Omental fat pad (tissue), 4 donors: ENCODE measurements around the gene ST6GALNAC4. TPM values are rescaled to one million over a fixed set of nuclear protein-coding genes. Genes with fewer than 3 reads are reported as not detected.

ENCODE experiments used
- ATAC-seq: fragments of 150-250 bp; one replicate; pipeline ENCODE4 v1.9.1; 2016; ENCODE audit warnings: mild to moderate bottlenecking, moderate library complexity; ENCODE audit not compliant: low FRiP score
- DNase-seq: peaks from one replicate; pipeline ENCODE4 v3.0.0-alpha.2; 2019; ENCODE audit warnings: low spot score
- total RNA-seq, 4 donors: library from RNA; depleted of rRNA; stranded (reverse); fragments of >200 nt; gene quantifications; one replicate each; pipeline ENCODE4 v1.1.0, GENCODE V29; 2016
- TF ChIP-seq, protein P1 (sequence below), 3 donors: fragments of 450-650 bp; IDR thresholded peaks; one replicate each; pipeline ENCODE4 v1.5.1; 2016 to 2017; ENCODE audit warnings: antibody characterized with exemption in 3 of 3, mild to moderate bottlenecking in 3 of 3, moderate library complexity in 2 of 3

Gene ST6GALNAC4
- total RNA-seq, 4 donors from 2014 or later = 26.6 to 78.5 (median 45.0) TPM

DNA sequence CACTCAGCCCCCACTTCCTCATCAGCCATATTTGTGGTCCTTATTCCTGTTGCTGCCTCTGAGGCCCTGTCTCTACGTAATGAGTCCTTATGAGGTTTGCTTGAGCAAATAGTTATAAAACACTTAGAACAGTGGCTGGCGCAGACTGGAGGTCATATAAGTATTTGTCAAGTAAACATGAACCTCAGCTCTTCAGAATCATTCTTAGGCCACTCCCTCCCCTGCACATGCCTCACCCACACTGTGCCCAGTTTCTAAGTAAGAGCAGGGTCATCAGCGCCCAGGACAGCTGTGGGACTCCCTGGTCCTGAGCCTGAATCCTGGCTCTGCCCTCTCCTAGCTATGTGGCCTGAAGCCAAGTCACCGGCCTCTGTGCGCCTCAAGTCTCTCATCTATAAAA is 4.0 kb downstream of the ST6GALNAC4 start:
- TF ChIP-seq, protein P1, sequence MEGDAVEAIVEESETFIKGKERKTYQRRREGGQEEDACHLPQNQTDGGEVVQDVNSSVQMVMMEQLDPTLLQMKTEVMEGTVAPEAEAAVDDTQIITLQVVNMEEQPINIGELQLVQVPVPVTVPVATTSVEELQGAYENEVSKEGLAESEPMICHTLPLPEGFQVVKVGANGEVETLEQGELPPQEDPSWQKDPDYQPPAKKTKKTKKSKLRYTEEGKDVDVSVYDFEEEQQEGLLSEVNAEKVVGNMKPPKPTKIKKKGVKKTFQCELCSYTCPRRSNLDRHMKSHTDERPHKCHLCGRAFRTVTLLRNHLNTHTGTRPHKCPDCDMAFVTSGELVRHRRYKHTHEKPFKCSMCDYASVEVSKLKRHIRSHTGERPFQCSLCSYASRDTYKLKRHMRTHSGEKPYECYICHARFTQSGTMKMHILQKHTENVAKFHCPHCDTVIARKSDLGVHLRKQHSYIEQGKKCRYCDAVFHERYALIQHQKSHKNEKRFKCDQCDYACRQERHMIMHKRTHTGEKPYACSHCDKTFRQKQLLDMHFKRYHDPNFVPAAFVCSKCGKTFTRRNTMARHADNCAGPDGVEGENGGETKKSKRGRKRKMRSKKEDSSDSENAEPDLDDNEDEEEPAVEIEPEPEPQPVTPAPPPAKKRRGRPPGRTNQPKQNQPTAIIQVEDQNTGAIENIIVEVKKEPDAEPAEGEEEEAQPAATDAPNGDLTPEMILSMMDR (IDR thresholded peaks at IDR 0.05) = no peak
- ATAC-seq (no peak), DNase-seq (no peak)

DNA sequence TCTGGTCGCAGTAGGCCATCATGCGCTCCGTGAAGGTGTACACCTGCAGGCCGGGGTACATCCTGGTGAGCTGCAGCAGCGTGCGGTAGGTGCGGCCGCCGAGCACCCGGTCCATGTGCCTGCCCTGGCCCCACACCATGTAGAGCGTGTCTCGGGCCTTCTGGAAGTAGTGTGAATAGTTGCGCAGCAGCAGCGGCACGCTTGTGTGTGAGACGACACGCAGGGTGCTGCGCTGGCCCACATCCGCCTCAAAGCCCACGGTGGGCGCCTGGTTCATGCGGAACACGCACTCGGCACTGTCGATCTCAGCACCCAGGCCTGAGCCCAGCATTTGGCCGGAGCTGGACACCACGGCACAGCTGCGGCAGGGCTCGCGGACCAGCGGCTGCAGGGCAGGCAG is 4.5 kb downstream of the ST6GALNAC4 start:
- TF ChIP-seq, protein P1 (IDR thresholded peaks at IDR 0.05) = no peak
- ATAC-seq (no peak), DNase-seq (no peak)

DNA sequence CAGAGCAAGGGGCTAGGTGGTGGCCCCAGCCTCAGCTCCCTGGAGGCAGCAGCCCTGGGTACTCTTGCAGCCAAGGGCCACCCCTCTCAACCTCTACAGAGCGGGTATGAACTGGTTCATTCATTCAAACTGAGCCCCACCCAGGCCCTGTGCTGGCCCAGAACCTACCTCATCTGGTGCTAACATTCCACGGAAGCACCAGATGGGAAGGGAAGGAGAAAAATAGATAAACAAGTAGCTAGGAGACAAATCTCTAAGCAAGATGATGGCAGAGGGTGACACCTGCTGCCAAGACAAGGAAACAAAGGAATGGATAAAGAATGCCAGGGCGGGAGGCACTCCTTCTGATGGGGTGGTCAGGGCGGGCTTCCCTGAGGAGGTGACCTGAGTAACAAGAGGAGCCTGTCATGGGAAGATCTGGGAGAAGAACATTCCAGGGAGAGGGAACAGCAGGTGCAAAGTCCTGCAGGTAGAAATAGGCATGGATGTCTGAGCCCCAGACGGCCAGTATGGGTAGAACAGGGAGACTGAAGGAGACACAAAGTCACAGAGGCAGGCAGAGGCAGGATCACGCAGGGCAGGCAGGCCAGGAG is 6.1 kb downstream of the ST6GALNAC4 start:
- TF ChIP-seq, protein P1 (IDR thresholded peaks at IDR 0.05) = no peak
- ATAC-seq = no peak
- no peak for DNase-seq

DNA sequence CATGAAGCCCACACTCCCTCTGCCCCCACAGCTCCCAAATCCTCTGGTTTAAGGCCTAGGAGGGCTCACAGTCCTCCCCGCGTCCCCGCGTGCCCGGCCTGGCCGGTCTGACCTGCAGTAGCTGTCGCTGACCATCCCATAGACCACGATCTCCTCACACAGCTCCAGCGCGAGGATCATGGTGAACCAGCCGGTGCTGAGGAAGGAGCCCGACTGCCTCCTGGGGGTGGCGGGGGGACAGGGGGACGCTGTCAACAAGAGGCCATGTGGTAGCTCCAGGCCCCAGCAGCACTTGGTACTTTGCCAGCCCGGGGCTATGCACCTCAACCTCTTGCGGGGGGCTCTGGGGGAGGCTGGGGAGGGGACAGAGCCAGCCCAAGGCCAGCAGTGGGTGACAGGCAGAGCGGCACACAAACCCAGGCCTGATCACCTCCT is 7.0 kb downstream of the ST6GALNAC4 start:
- no peak for DNase-seq
- ATAC-seq = no peak
- TF ChIP-seq, protein P1 (IDR thresholded peaks at IDR 0.05) = no peak

DNA sequence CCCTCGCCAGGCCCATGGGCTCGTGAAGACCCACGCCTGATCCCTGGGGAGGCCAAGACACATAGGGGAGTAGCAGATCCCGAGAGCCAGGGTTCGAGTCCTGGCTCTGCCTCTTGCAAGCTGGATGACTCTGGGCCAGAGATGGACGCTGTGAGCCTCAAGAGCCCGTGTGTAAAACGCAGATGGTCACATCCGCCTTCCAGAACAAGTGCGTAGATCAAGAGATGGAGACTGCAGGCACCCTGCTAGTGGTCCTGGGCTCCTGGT is 8.2 kb downstream of the ST6GALNAC4 start:
- TF ChIP-seq, protein P1 (IDR thresholded peaks at IDR 0.05) = no peak
- DNase-seq (no peak), ATAC-seq (no peak)

DNA sequence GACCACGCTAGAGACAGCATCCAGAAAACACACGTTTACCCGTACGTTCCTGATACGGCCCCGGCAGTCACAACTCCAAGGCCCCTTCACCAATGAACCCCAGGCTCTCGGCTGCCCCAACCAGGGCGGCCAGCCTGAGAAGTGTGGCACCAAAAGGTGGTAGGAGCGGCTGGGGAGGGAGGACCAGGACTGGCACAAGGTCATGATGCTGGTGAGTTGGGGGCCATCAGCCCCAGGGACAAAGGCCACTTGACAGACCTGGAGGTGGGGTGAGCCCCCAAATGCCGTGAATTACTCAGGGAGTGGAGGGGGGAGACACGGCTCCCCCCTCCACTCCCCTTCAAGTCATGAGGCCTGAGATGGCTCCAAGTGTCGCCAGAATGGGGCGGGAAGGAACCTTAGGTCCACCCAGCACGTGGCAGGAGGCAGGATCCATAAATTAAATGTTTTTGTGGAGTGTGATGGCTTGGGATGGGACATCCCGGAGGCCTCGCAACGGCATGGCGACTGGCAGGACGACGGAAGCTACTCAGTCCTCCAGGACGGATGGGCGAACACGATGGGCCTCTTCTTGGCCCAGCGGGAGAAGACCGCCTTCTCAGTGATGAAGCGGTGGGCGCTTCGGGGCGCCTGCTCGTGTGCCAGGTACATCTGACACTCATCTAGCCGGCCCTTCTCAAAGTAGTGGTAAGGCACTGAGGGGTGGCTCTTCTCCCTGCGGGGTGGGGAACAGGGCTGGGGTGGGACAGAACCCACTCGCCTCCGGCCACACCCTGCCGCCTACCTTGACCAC is 8.8 kb downstream of the ST6GALNAC4 start:
- TF ChIP-seq, protein P1 (IDR thresholded peaks at IDR 0.05) = no peak
- ATAC-seq (no peak), DNase-seq (no peak)

DNA sequence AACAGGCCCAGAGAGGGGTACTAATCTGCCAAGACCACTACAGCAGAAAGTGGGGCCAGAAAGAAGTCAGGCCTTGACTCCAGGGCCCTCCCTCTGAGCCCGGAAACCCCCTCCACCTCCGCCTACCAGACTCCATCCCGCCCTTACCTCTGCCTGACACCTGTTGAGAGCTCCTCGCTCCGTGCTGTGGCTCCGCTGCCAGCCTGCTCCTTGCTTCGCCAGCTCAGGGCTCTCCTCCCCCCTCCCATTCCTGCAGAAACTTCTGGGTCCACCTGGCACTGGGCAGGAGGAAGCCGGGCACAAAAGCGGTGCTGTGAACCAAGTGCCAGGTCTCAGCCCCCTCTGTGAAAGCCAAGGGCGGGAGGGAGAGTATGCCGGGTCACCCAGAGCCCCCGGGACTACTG is 11.1 kb downstream of the ST6GALNAC4 start:
- ATAC-seq (no peak), DNase-seq (no peak)
- TF ChIP-seq, protein P1 (IDR thresholded peaks at IDR 0.05) = no peak
